Neural cell (in vitro differentiated cells): ENCODE results near the gene RERE.

Experiments used
- EP300 ChIP-seq: fragments of 450-650 bp; conservative IDR thresholded peaks from 2 replicates; pipeline ENCODE4 v1.6.1; 2014; ENCODE audit warnings: antibody characterized with exemption, mild to moderate bottlenecking, moderate library complexity; ENCODE audit not compliant: poor library complexity, severe bottlenecking
- EZH2 ChIP-seq: fragments of 200-600, 300-800 bp; shearing (Covaris generic), sonication (generic); IDR thresholded peaks from 2 replicates; pipeline ENCODE4 v1.6.1; 2014; ENCODE audit warnings: antibody characterized with exemption, low read length, borderline replicate concordance, mild to moderate bottlenecking; ENCODE audit not compliant: insufficient read depth, poor library complexity, severe bottlenecking
- POLR2AphosphoS5 ChIP-seq: IDR thresholded peaks from 2 replicates; pipeline ENCODE4 v1.6.1; 2012
- TAF1 ChIP-seq: IDR thresholded peaks from 2 replicates; pipeline ENCODE4 v1.6.1; 2012; ENCODE audit warnings: low read depth
- TF ChIP-seq, protein P1 (sequence below): fragments of 450-650 bp; IDR thresholded peaks from 2 replicates; pipeline ENCODE4 v1.5.1; 2014; ENCODE audit warnings: antibody characterized with exemption, mild to moderate bottlenecking, moderate library complexity; ENCODE audit not compliant: poor library complexity, severe bottlenecking
- TF ChIP-seq, protein P2 (sequence below): IDR thresholded peaks from 2 replicates; pipeline ENCODE4 v1.6.1; 2012; ENCODE audit warnings: borderline replicate concordance

- TF ChIP-seq, protein P1, sequence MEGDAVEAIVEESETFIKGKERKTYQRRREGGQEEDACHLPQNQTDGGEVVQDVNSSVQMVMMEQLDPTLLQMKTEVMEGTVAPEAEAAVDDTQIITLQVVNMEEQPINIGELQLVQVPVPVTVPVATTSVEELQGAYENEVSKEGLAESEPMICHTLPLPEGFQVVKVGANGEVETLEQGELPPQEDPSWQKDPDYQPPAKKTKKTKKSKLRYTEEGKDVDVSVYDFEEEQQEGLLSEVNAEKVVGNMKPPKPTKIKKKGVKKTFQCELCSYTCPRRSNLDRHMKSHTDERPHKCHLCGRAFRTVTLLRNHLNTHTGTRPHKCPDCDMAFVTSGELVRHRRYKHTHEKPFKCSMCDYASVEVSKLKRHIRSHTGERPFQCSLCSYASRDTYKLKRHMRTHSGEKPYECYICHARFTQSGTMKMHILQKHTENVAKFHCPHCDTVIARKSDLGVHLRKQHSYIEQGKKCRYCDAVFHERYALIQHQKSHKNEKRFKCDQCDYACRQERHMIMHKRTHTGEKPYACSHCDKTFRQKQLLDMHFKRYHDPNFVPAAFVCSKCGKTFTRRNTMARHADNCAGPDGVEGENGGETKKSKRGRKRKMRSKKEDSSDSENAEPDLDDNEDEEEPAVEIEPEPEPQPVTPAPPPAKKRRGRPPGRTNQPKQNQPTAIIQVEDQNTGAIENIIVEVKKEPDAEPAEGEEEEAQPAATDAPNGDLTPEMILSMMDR, result no peak
- TF ChIP-seq EZH2, result no peak
- TF ChIP-seq EP300, result no peak
- no peak for TF ChIP-seq TAF1
- TF ChIP-seq, protein P2, sequence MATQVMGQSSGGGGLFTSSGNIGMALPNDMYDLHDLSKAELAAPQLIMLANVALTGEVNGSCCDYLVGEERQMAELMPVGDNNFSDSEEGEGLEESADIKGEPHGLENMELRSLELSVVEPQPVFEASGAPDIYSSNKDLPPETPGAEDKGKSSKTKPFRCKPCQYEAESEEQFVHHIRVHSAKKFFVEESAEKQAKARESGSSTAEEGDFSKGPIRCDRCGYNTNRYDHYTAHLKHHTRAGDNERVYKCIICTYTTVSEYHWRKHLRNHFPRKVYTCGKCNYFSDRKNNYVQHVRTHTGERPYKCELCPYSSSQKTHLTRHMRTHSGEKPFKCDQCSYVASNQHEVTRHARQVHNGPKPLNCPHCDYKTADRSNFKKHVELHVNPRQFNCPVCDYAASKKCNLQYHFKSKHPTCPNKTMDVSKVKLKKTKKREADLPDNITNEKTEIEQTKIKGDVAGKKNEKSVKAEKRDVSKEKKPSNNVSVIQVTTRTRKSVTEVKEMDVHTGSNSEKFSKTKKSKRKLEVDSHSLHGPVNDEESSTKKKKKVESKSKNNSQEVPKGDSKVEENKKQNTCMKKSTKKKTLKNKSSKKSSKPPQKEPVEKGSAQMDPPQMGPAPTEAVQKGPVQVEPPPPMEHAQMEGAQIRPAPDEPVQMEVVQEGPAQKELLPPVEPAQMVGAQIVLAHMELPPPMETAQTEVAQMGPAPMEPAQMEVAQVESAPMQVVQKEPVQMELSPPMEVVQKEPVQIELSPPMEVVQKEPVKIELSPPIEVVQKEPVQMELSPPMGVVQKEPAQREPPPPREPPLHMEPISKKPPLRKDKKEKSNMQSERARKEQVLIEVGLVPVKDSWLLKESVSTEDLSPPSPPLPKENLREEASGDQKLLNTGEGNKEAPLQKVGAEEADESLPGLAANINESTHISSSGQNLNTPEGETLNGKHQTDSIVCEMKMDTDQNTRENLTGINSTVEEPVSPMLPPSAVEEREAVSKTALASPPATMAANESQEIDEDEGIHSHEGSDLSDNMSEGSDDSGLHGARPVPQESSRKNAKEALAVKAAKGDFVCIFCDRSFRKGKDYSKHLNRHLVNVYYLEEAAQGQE, result no peak
- TF ChIP-seq POLR2AphosphoS5, result no peak
These were observed 478.8 kb downstream of the RERE start for GRCh38 chr1:8338526-8339202.
